Chondrocyte (in vitro differentiated cells): Measurements from ENCODE around the gene BCL2L1. TPM values are rescaled to one million over a fixed set of nuclear protein-coding genes. Genes with fewer than 3 reads are reported as not detected.

Experiments
- DNase-seq: peaks from one replicate; pipeline ENCODE4 v3.0.0; 2021; ENCODE audit warnings: mixed read lengths, low spot score
- H3K27ac Mint-ChIP-seq: one replicate; pipeline ENCODE4 v1.8.0; 2021; ENCODE audit warnings: mild to moderate bottlenecking, moderate library complexity, mixed read lengths; ENCODE audit not compliant: unreplicated experiment
- H3K27me3 Mint-ChIP-seq: 2 replicates; pipeline ENCODE4 v1.8.0; 2021; ENCODE audit warnings: low read depth, mixed read lengths
- H3K36me3 Mint-ChIP-seq: 2 replicates; pipeline ENCODE4 v1.8.0; 2021; ENCODE audit warnings: low read depth, mixed read lengths
- H3K4me1 Mint-ChIP-seq: 2 replicates; pipeline ENCODE4 v1.8.0; 2021; ENCODE audit warnings: low read depth, mild to moderate bottlenecking, mixed read lengths
- H3K4me3 Mint-ChIP-seq: one replicate; pipeline ENCODE4 v1.8.0; 2021; ENCODE audit warnings: mild to moderate bottlenecking, moderate library complexity, mixed read lengths; ENCODE audit not compliant: unreplicated experiment
- H3K9me3 Mint-ChIP-seq: 2 replicates; pipeline ENCODE4 v1.8.0; 2021; ENCODE audit warnings: low read depth, mixed read lengths
- CTCF ChIP-seq: fragments of 200-600 bp; sonication (generic); IDR thresholded peaks from 2 replicates; pipeline ENCODE4 v1.5.0; 2021; ENCODE audit warnings: antibody characterized with exemption, mild to moderate bottlenecking, moderate library complexity
- total RNA-seq: library from RNA; stranded (reverse); gene quantifications from 3 replicates; pipeline ENCODE4 v1.2.1, GENCODE V29; 2021

Gene BCL2L1
- total RNA-seq, 1 donor from 2014 or later = 90.7 TPM

- peaks cover 52% of the 10 kb centered on the region for H3K4me1 Mint-ChIP-seq
- peak overlapping the region; percentile 88 for H3K27ac Mint-ChIP-seq
- no peaks in the 10 kb centered on the region for H3K27me3 Mint-ChIP-seq
- no peak for TF ChIP-seq CTCF
- peaks cover 26% of the 10 kb centered on the region for H3K36me3 Mint-ChIP-seq
- no peak for DNase-seq
- H3K9me3 Mint-ChIP-seq = no peaks in the 10 kb centered on the region
- no peak overlapping the region for H3K4me3 Mint-ChIP-seq
These were observed 18.2 kb downstream of the BCL2L1 start for GRCh38 chr20:31704225-31705119.

- Mint-ChIP-seq H3K27ac (peak overlapping the region; percentile 82), H3K4me1 (peaks cover 55% of the 10 kb centered on the region), H3K9me3 (no peaks in the 10 kb centered on the region), H3K27me3 (no peaks in the 10 kb centered on the region), H3K4me3 (no peak overlapping the region), H3K36me3 (peaks cover 19% of the 10 kb centered on the region)
- TF ChIP-seq CTCF = no peak
- no peak for DNase-seq
These were observed 21.1 kb downstream of the BCL2L1 start for GRCh38 chr20:31701591-31701990.

- no peak for TF ChIP-seq CTCF
- no peaks in the 10 kb centered on the region for H3K9me3 Mint-ChIP-seq
- H3K4me3 Mint-ChIP-seq = no peak overlapping the region
- peaks cover 17% of the 10 kb centered on the region for H3K36me3 Mint-ChIP-seq
- H3K4me1 Mint-ChIP-seq = peaks cover 61% of the 10 kb centered on the region
- no peak for DNase-seq
- peak overlapping the region; percentile 99 for H3K27ac Mint-ChIP-seq
- H3K27me3 Mint-ChIP-seq = no peaks in the 10 kb centered on the region
These were observed 21.9 kb downstream of the BCL2L1 start for GRCh38 chr20:31700747-31701146.

GRCh38 chr20:31699801-31700728 lies 22.6 kb downstream of the BCL2L1 start:
- peaks cover 64% of the 10 kb centered on the region for H3K4me1 Mint-ChIP-seq
- peak overlapping the region; percentile 99 for H3K27ac Mint-ChIP-seq

More at GRCh38 chr20:31699801-31700728, 22.6 kb downstream of the BCL2L1 start:
- Mint-ChIP-seq H3K9me3 (no peaks in the 10 kb centered on the region), H3K27me3 (no peaks in the 10 kb centered on the region), H3K4me3 (no peak overlapping the region), H3K36me3 (peaks cover 18% of the 10 kb centered on the region)
- no peak for DNase-seq
- TF ChIP-seq CTCF = no peak
